HCT116 (cell line): ENCODE results near the gene POR. TPM values are rescaled to one million over a fixed set of nuclear protein-coding genes. Genes with fewer than 3 reads are reported as not detected.

Source experiments
- ATAC-seq: fragments of 200-7000 bp; cut with Tn5 transposase; 2 replicates; pipeline ENCODE4 v1.9.1; 2020; ENCODE audit warnings: mild to moderate bottlenecking, moderate library complexity
- BruUV-seq: library from RNA; stranded (reverse); fragments of 400-500 nt; replicated peaks from 2 replicates; lab custom pipeline; 2021; lab: Mats Ljungman, UMichigan
- CTCF ChIA-PET: fragments of 300-600 bp; sonication (Branson Sonifier 250); formaldehyde crosslinking; loops from one replicate; lab custom pipeline; 2021; ENCODE audit warnings: antibody characterized with exemption; lab: Charles Lee
- POLR2A ChIA-PET: fragments of 300-600, 350-600 bp; sonication (Branson Sonifier 250); formaldehyde crosslinking; loops from one replicate; lab custom pipeline; 2021; ENCODE audit warnings: antibody characterized with exemption; lab: Charles Lee
- RAD21 ChIA-PET, 2 experiments: fragments of 300-600 bp; sonication (Branson Sonifier 250); formaldehyde crosslinking; loops; one replicate each; lab custom pipeline; 2023; ENCODE audit warnings: low total read pairs in 2 of 2; ENCODE audit not compliant: uncharacterized antibody in 2 of 2, unreplicated experiment in 2 of 2, low non-redundant PET in 1 of 2; lab: Charles Lee
- DNase-seq: peaks from one replicate; pipeline ENCODE4 v3.0.0-alpha.2; 2010; ENCODE audit warnings: low read depth, low spot score
- H2AFZ ChIP-seq: fragments of 200-600 bp; shearing (Covaris generic), sonication (generic); 2 replicates; pipeline ENCODE4 v1.6.1; 2017; ENCODE audit warnings: low read depth, mixed run types, mixed read lengths, antibody characterized with exemption, low read length; ENCODE audit not compliant: poor library complexity, severe bottlenecking
- H3K27ac ChIP-seq: 2 replicates; pipeline ENCODE4 v1.5.1; 2012; ENCODE audit warnings: low read depth, low read length
- H3K27me3 ChIP-seq: fragments of 200-600 bp; sonication (generic); 2 replicates; pipeline ENCODE4 v1.6.1; 2016; ENCODE audit warnings: mixed run types, low read length, mixed read lengths; ENCODE audit not compliant: insufficient read depth
- H3K36me3 ChIP-seq, 2 experiments: fragments of 200-500 bp in 1 of 2; fragments of 200-600 bp in 1 of 2; sonication (Bioruptor generic) in 1 of 2; sonication (generic) in 1 of 2; 2 replicates each; pipeline versions ENCODE4 v1.5.1 to v1.6.1; 2014 to 2016; ENCODE audit warnings: low read length in 2 of 2, inconsistent platforms in 1 of 2, mixed read lengths in 1 of 2, mixed run types in 1 of 2; ENCODE audit not compliant: insufficient read depth in 2 of 2, control insufficient read depth in 1 of 2
- H3K4me1 ChIP-seq, 2 experiments: fragments of 200-600 bp in 1 of 2; sonication (generic) in 1 of 2; 2 replicates each; pipeline versions ENCODE4 v1.5.1 to v1.6.1; 2012 to 2017; ENCODE audit warnings: low read length in 2 of 2, inconsistent platforms in 1 of 2, mild to moderate bottlenecking in 1 of 2, mixed read lengths in 1 of 2, mixed run types in 1 of 2, moderate library complexity in 1 of 2; ENCODE audit not compliant: insufficient read depth in 2 of 2, control insufficient read depth in 1 of 2
- H3K4me2 ChIP-seq: fragments of 200-600 bp; sonication (generic); 2 replicates; pipeline ENCODE4 v1.6.1; 2017; ENCODE audit warnings: mixed run types, low read length, mixed read lengths
- H3K4me3 ChIP-seq, 2 experiments: fragments of 200-600 bp in 1 of 2; sonication (generic) in 1 of 2; replicated peaks in 1 of 2; 2 replicates each; pipeline ENCODE4 v1.5.1; 2011 to 2016; ENCODE audit warnings: low read length in 2 of 2, control low read depth in 1 of 2, low read depth in 1 of 2, mild to moderate bottlenecking in 1 of 2, mixed read lengths in 1 of 2, mixed run types in 1 of 2
- H3K79me2 ChIP-seq: fragments of 200-600 bp; sonication (generic); 2 replicates; pipeline ENCODE4 v1.6.1; 2017; ENCODE audit warnings: mild to moderate bottlenecking, mixed run types, low read length, moderate library complexity, mixed read lengths; ENCODE audit not compliant: insufficient read depth
- H3K9ac ChIP-seq: fragments of 200-600 bp; sonication (generic); 2 replicates; pipeline ENCODE4 v1.6.1; 2016; ENCODE audit warnings: low read length, mixed read lengths
- H3K9me2 ChIP-seq: fragments of 200-600 bp; sonication (generic), shearing (Covaris generic); 2 replicates; pipeline ENCODE4 v1.6.1; 2017; ENCODE audit warnings: mixed run types, mild to moderate bottlenecking, moderate library complexity; ENCODE audit not compliant: insufficient read depth
- H3K9me3 ChIP-seq, 2 experiments: fragments of 200-500 bp in 1 of 2; fragments of 200-600 bp in 1 of 2; sonication (Bioruptor generic) in 1 of 2; sonication (generic) in 1 of 2; 2 replicates each; pipeline ENCODE4 v1.6.1; 2014 to 2017; ENCODE audit warnings: low read length in 2 of 2, mixed read lengths in 2 of 2, inconsistent platforms in 1 of 2, low read depth in 1 of 2, mild to moderate bottlenecking in 1 of 2, mixed run types in 1 of 2, moderate library complexity in 1 of 2; ENCODE audit not compliant: control insufficient read depth in 1 of 2, insufficient read depth in 1 of 2
- H4K20me1 ChIP-seq: fragments of 200-600 bp; sonication (generic), shearing (Covaris generic); 2 replicates; pipeline ENCODE4 v1.6.1; 2017; ENCODE audit warnings: mixed run types, mild to moderate bottlenecking, moderate library complexity; ENCODE audit not compliant: insufficient read depth
- CBX3 ChIP-seq: IDR thresholded peaks from 2 replicates; pipeline ENCODE4 v1.6.1; 2012; ENCODE audit warnings: low read depth
- CEBPB ChIP-seq: IDR thresholded peaks from 2 replicates; pipeline ENCODE4 v1.6.1; 2012; ENCODE audit warnings: low read depth
- EZH2phosphoT487 ChIP-seq: fragments of 200-600 bp; IDR thresholded peaks from 2 replicates; pipeline ENCODE4 v1.6.1; 2018; ENCODE audit warnings: antibody characterized with exemption, borderline replicate concordance
- JUND ChIP-seq: IDR thresholded peaks from 2 replicates; pipeline ENCODE4 v1.6.1; 2012
- SRF ChIP-seq: IDR thresholded peaks from 2 replicates; pipeline ENCODE4 v1.6.1; 2012; ENCODE audit warnings: low read depth
- TCF7L2 ChIP-seq: IDR thresholded peaks from 2 replicates; pipeline ENCODE4 v1.7.0; 2011; ENCODE audit warnings: borderline replicate concordance, inconsistent platforms; ENCODE audit not compliant: insufficient read depth, insufficient read length; ENCODE audit errors: extremely low read depth
- YY1 ChIP-seq: IDR thresholded peaks from 2 replicates; pipeline ENCODE4 v1.6.1; 2011; ENCODE audit warnings: low read length, low read depth, moderate library complexity, mild to moderate bottlenecking; ENCODE audit not compliant: insufficient replicate concordance; ENCODE audit errors: extremely low read depth
- intact Hi-C: fragments of 100-400 bp; cut with micrococcal nuclease; formaldehyde crosslinking; loops from 2 replicates; pipeline ENCODE4 v1.10.0; 2022
- total RNA-seq: library from RNA; stranded (reverse); gene quantifications from one replicate; pipeline ENCODE4 v1.2.1, GENCODE V29; 2021; ENCODE audit not compliant: unreplicated experiment
- TF ChIP-seq, protein P1 (sequence below), 3 experiments: fragments of 200-600 bp in 1 of 3; sonication (generic) in 1 of 3; IDR thresholded peaks in 2 of 3; conservative IDR thresholded peaks in 1 of 3; 2 replicates each; pipeline ENCODE4 v1.5.1; 2012 to 2017; ENCODE audit warnings: low read depth in 2 of 3, low read length in 2 of 3, antibody characterized with exemption in 1 of 3, borderline replicate concordance in 1 of 3, control low read depth in 1 of 3, mild to moderate bottlenecking in 1 of 3, mixed read lengths in 1 of 3, mixed run types in 1 of 3, moderate library complexity in 1 of 3; ENCODE audit not compliant: insufficient read depth in 1 of 3
- TF ChIP-seq, protein P2 (sequence below): IDR thresholded peaks from 2 replicates; pipeline ENCODE4 v1.6.1; 2012
- TF ChIP-seq, protein P3 (sequence below): IDR thresholded peaks from 2 replicates; pipeline ENCODE4 v1.6.1; 2012

The POR gene
- total RNA-seq, 1 experiment from 2014 or later = 120 TPM

DNA sequence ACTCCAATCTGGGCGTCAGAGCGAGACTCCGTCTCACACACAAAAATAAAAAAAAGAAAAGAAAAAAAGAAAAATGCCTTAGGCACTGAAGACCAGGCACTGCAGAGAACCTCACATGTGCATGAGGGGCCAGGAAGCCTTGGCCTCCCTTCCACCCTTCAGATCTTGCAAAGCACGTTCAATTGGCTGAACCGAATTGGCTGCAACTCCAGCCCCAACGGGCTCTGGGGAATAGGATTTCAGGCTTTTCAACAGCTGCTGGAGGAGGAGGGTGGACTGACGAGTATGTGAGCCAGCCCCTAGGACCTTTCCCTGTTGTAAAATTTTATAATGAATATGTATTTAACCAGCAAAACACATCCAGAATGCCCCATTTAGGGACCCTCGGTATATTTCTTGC lies 62.8 kb downstream of the POR start:
- ChIA-PET POLR2A (no interaction called here), CTCF (no interaction called here), RAD21 (no interaction called here)
- H3K9me2 ChIP-seq = no peaks in the 10 kb centered on the region
- no peak overlapping the region for H3K27ac ChIP-seq
- no peaks in the 10 kb centered on the region for H3K79me2 ChIP-seq
- no peaks in the 10 kb centered on the region for H4K20me1 ChIP-seq
- no peaks in the 10 kb centered on the region for H3K27me3 ChIP-seq
- H3K4me1 ChIP-seq = peaks cover 0 to 4% of the 10 kb centered on the region in 2 experiments; a peak in 3 of 4 replicates
- ATAC-seq (no peak), DNase-seq (no peak)
- H3K36me3 ChIP-seq = peaks cover 4 to 6% of the 10 kb centered on the region in 2 experiments; a peak in 2 of 4 replicates
- TF ChIP-seq, protein P1, sequence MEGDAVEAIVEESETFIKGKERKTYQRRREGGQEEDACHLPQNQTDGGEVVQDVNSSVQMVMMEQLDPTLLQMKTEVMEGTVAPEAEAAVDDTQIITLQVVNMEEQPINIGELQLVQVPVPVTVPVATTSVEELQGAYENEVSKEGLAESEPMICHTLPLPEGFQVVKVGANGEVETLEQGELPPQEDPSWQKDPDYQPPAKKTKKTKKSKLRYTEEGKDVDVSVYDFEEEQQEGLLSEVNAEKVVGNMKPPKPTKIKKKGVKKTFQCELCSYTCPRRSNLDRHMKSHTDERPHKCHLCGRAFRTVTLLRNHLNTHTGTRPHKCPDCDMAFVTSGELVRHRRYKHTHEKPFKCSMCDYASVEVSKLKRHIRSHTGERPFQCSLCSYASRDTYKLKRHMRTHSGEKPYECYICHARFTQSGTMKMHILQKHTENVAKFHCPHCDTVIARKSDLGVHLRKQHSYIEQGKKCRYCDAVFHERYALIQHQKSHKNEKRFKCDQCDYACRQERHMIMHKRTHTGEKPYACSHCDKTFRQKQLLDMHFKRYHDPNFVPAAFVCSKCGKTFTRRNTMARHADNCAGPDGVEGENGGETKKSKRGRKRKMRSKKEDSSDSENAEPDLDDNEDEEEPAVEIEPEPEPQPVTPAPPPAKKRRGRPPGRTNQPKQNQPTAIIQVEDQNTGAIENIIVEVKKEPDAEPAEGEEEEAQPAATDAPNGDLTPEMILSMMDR (IDR thresholded peaks at IDR 0.05 in 2 of 3, conservative IDR thresholded peaks at IDR 0.05 in 1 of 3; ENCODE audit: borderline replicate concordance in 1 of 3, insufficient read depth in 1 of 3, low read depth in 2 of 3, low read length in 2 of 3) = no peak
- no peak for TF ChIP-seq SRF
- TF ChIP-seq, protein P2, sequence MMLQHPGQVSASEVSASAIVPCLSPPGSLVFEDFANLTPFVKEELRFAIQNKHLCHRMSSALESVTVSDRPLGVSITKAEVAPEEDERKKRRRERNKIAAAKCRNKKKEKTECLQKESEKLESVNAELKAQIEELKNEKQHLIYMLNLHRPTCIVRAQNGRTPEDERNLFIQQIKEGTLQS = no peak
- TF ChIP-seq, protein P3, sequence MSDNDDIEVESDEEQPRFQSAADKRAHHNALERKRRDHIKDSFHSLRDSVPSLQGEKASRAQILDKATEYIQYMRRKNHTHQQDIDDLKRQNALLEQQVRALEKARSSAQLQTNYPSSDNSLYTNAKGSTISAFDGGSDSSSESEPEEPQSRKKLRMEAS = no peak
- no peak for TF ChIP-seq YY1
- TF ChIP-seq EZH2phosphoT487 = no peak
- no peak for TF ChIP-seq JUND
- TF ChIP-seq TCF7L2 = no peak
- no peak for TF ChIP-seq CBX3
- TF ChIP-seq CEBPB = no peak
- H2AFZ ChIP-seq = no peak overlapping the region
- H3K4me2 ChIP-seq = no peak overlapping the region
- H3K9me3 ChIP-seq = no peaks in the 10 kb centered on the region
- no TSS peak for BruUV-seq
- intact Hi-C loops = no loop called here
- H3K9ac ChIP-seq = no peak overlapping the region
- H3K4me3 ChIP-seq = no peak overlapping the region
